Left lung (tissue), 10 donors: Measurements from ENCODE around the gene LRRC4C. TPM values are rescaled to one million over a fixed set of nuclear protein-coding genes. Genes with fewer than 3 reads are reported as not detected.

Source experiments
- ATAC-seq: fragments of 200-7000 bp; cut with Tn5 transposase; one replicate; pipeline ENCODE4 v1.9.1; 2020; ENCODE audit warnings: moderate library complexity
- DNase-seq, 4 donors: peaks; one replicate each; pipeline ENCODE4 v3.0.0-alpha.2; 2013 to 2020
- H3K27ac ChIP-seq, 2 donors: fragments of 200-600 bp; sonication (generic) in 1 of 2; one replicate each; pipeline versions ENCODE4 v1.5.0 to v1.8.0; 2020 to 2021
- H3K27me3 ChIP-seq, 2 donors: fragments of 200-600 bp; sonication (generic) in 1 of 2; one replicate each; pipeline versions ENCODE4 v1.5.0 to v1.8.0; 2020 to 2021
- H3K36me3 ChIP-seq, 2 donors: fragments of 200-600 bp; sonication (generic) in 1 of 2; one replicate each; pipeline versions ENCODE4 v1.5.0 to v1.8.0; 2020 to 2021
- H3K4me1 ChIP-seq, 2 donors: fragments of 200-600 bp; one replicate each; pipeline ENCODE4 v1.8.0; 2021
- H3K4me3 ChIP-seq, 2 donors: fragments of 200-600 bp; sonication (generic) in 1 of 2; one replicate each; pipeline versions ENCODE4 v1.5.0 to v1.8.0; 2020 to 2021; ENCODE audit warnings: mild to moderate bottlenecking in 1 of 2
- H3K9me3 ChIP-seq, 2 donors: fragments of 200-600 bp; sonication (generic) in 1 of 2; one replicate each; pipeline versions ENCODE4 v1.5.0 to v1.8.0; 2020 to 2021
- intact Hi-C, 2 donors: fragments of 100-400 bp; cut with DNase I; formaldehyde crosslinking; loops; one replicate each; pipeline versions ENCODE4 v1.11.2 to v1.14.2; 2022
- polyA plus RNA-seq, 6 donors: library from polyadenylated mRNA; unstranded; fragments of 120-200 nt; gene quantifications; one replicate each; pipeline ENCODE4 v1.2.1, GENCODE V29; 2013; ENCODE audit not compliant: insufficient read length in 6 of 6
- total RNA-seq, 2 donors: library from RNA; stranded (reverse); fragmentation: NEBNext Ultra II Directional; extraction: Animal tissue kit (Norgen Biotek cat#: 25700); gene quantifications; one replicate each; pipeline ENCODE4 v1.2.1, GENCODE V29; 2021
- TF ChIP-seq, protein P1 (sequence below), 2 donors: fragments of 200-600 bp; sonication (generic) in 1 of 2; IDR thresholded peaks; one replicate each; pipeline versions ENCODE4 v1.5.0 to v1.8.0; 2021; ENCODE audit warnings: antibody characterized with exemption in 2 of 2
- donor health status: DM: no; HTN: yes; CAD: no.
- donor health status: DM: no; HTN: no; CAD: no.

The LRRC4C gene
- total and polyA plus RNA-seq, 8 donors, result 0.50 to 6.8 (median 4.2) TPM

- ATAC-seq (no peak), DNase-seq (no peak)
- intact Hi-C loops, result no loop called here
- H3K27ac ChIP-seq, result no peak overlapping the region
- H3K4me3 ChIP-seq, result no peak overlapping the region
- no peaks in the 10 kb centered on the region for H3K9me3 ChIP-seq
- no peaks in the 10 kb centered on the region for H3K27me3 ChIP-seq
- no peaks in the 10 kb centered on the region for H3K4me1 ChIP-seq
- TF ChIP-seq, protein P1, sequence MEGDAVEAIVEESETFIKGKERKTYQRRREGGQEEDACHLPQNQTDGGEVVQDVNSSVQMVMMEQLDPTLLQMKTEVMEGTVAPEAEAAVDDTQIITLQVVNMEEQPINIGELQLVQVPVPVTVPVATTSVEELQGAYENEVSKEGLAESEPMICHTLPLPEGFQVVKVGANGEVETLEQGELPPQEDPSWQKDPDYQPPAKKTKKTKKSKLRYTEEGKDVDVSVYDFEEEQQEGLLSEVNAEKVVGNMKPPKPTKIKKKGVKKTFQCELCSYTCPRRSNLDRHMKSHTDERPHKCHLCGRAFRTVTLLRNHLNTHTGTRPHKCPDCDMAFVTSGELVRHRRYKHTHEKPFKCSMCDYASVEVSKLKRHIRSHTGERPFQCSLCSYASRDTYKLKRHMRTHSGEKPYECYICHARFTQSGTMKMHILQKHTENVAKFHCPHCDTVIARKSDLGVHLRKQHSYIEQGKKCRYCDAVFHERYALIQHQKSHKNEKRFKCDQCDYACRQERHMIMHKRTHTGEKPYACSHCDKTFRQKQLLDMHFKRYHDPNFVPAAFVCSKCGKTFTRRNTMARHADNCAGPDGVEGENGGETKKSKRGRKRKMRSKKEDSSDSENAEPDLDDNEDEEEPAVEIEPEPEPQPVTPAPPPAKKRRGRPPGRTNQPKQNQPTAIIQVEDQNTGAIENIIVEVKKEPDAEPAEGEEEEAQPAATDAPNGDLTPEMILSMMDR (IDR thresholded peaks at IDR 0.05), result no peak
- H3K36me3 ChIP-seq, result no peaks in the 10 kb centered on the region
Measured at GRCh38 chr11:40323241-40323640, 1136.2 kb downstream of the LRRC4C start.

DNA sequence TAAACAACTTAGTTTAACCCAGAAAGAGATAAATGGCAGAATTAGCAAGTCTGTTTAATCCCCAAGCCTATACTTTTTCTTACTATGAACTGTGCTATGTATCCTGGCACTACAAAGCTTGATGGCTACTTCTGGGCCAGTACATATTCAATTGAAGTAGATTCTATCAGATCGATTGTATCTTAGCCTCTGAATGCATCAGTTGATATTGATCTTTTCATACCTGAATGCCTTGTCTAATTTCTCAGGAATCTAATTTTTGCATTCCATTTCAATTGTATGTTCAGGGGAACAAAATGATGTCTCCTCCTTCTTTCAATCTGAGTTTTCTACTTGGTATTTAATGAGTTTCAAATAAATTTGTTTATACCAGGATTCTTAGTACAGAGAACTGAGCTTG, 1137.9 kb downstream of the LRRC4C start:
- Histone ChIP-seq H3K4me3 (no peak overlapping the region), H3K9me3 (no peaks in the 10 kb centered on the region), H3K27me3 (no peaks in the 10 kb centered on the region), H3K36me3 (no peaks in the 10 kb centered on the region), H3K4me1 (no peaks in the 10 kb centered on the region), H3K27ac (no peak overlapping the region)
- ATAC-seq (no peak), DNase-seq (no peak)
- intact Hi-C loops, result no loop called here
- TF ChIP-seq, protein P1 (IDR thresholded peaks at IDR 0.05), result no peak

DNA sequence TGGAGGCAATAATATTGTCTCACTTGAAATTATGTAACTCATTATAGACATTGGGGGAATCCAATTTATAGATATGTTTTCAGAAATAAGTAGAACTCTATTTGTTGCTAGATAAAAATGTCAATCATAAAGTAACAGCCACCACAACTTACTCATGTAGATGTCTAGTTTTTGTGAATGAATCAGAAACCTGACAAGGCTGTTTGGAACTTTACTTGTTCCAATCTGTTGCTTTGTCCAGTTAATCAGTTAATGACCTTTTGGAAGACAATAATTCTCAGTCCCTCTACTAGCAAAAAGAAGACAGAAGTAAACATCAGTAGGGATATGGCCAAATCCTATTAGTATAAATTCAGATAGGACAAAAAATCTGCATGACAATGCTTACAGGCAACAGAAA, 1143.3 kb downstream of the LRRC4C start:
- Histone ChIP-seq H3K9me3 (no peaks in the 10 kb centered on the region), H3K27me3 (no peaks in the 10 kb centered on the region), H3K36me3 (no peaks in the 10 kb centered on the region), H3K27ac (no peak overlapping the region), H3K4me3 (no peak overlapping the region), H3K4me1 (no peaks in the 10 kb centered on the region)
- TF ChIP-seq, protein P1 (IDR thresholded peaks at IDR 0.05), result no peak
- DNase-seq, result no peak
- ATAC-seq, result no peak
- intact Hi-C loops, result no loop called here

DNA sequence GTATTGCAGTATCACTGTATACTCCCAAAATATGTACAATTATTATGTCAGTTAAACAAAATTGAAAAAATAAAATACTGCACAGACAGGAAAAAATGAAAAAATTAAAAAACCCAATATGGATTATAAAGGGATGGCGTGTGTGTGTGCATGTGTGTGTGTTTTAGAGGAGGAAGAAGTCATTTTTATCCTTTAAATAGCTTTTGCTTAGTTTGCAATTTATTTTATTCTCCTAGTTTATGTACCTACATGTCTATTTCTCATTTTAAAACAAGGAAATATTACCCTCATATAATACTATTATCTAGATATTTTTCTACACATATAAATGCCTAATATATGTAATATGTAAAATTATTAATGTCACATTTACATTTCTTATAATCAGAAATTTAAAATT, 1144.3 kb downstream of the LRRC4C start:
- Histone ChIP-seq H3K4me1 (no peaks in the 10 kb centered on the region), H3K4me3 (no peak overlapping the region), H3K9me3 (no peaks in the 10 kb centered on the region), H3K36me3 (no peaks in the 10 kb centered on the region), H3K27me3 (no peaks in the 10 kb centered on the region), H3K27ac (no peak overlapping the region)
- no peak for DNase-seq
- TF ChIP-seq, protein P1 (IDR thresholded peaks at IDR 0.05), result no peak
- intact Hi-C loops, result no loop called here
- ATAC-seq, result no peak

DNA sequence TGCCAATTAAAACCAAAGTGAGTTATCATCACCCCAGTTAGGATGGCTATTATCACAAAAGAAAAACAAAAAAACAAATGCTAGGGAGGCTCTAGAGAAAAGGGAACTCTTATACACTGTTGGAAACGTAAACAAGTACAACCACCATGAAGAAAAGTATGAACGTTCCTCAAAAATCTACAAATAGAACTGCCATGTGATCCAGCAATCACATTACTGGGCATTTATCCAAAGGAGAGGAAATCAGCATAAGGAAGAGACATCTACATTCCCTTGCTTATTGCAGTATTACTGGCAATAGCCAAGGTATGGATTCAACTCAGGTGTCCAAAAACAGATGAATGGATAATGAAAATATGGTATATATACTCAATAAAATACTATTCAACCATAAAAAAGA, 1145.1 kb downstream of the LRRC4C start:
- Histone ChIP-seq H3K4me3 (no peak overlapping the region), H3K9me3 (no peaks in the 10 kb centered on the region), H3K27me3 (no peaks in the 10 kb centered on the region), H3K4me1 (no peaks in the 10 kb centered on the region), H3K36me3 (no peaks in the 10 kb centered on the region), H3K27ac (no peak overlapping the region)
- TF ChIP-seq, protein P1 (IDR thresholded peaks at IDR 0.05), result no peak
- no peak for ATAC-seq
- intact Hi-C loops, result no loop called here
- no peak for DNase-seq
